HepG2 (cell line): ENCODE results near the gene MAPK7. TPM values are rescaled to one million over a fixed set of nuclear protein-coding genes. Genes with fewer than 3 reads are reported as not detected.

Experiments used
- EZH2 ChIP-seq: conservative IDR thresholded peaks from 2 replicates; pipeline ENCODE4 v1.6.1; 2012; ENCODE audit warnings: mild to moderate bottlenecking, low read depth, low read length, moderate library complexity
- HDAC6 ChIP-seq: fragments of 200-600 bp; sonication (generic); IDR thresholded peaks from 2 replicates; pipeline ENCODE4 v1.7.0; 2017; ENCODE audit warnings: mild to moderate bottlenecking, antibody characterized with exemption, low read length, low read depth
- IRX3 ChIP-seq: sonication (generic); formaldehyde crosslinking; IDR thresholded peaks from 2 replicates; pipeline ENCODE4 v1.8.1; 2023; ENCODE audit warnings: mild to moderate bottlenecking, low read depth, missing genetic modification reagents, borderline replicate concordance
- KMT2A ChIP-seq: sonication (generic); formaldehyde crosslinking; IDR thresholded peaks from 2 replicates; pipeline ENCODE4 v1.4.0; 2020; ENCODE audit warnings: missing genetic modification reagents
- MAFF ChIP-seq: IDR thresholded peaks from 2 replicates; pipeline ENCODE4 v1.6.1; 2011; ENCODE audit warnings: low read depth, low read length, improper control_type of control experiment
- ZFY ChIP-seq: sonication (generic); formaldehyde crosslinking; IDR thresholded peaks from 2 replicates; pipeline ENCODE4 v1.4.0; 2020; ENCODE audit warnings: missing genetic modification reagents
- ZNF24 ChIP-seq: fragments of 450-650 bp; IDR thresholded peaks from 2 replicates; pipeline ENCODE4 v1.6.1; 2017; ENCODE audit warnings: antibody characterized with exemption, mild to moderate bottlenecking
- ZNF589 ChIP-seq: sonication (generic); formaldehyde crosslinking; conservative IDR thresholded peaks from 2 replicates; pipeline ENCODE4 v1.8.0; 2022; ENCODE audit warnings: mild to moderate bottlenecking, moderate library complexity, missing genetic modification reagents
- ZNF788 ChIP-seq: sonication (generic); formaldehyde crosslinking; IDR thresholded peaks from 2 replicates; pipeline ENCODE4 v1.5.0; 2020; ENCODE audit warnings: mild to moderate bottlenecking, missing genetic modification reagents, borderline replicate concordance
- polyA plus RNA-seq, 8 experiments: library from polyadenylated mRNA; depleted of rRNA in 3 of 8; stranded (reverse) in 7 of 8; unstranded in 1 of 8; fragments of >200 nt; fragmentation: Illumina TruSeq in 4 of 8; extraction: Trizol in 4 of 8; gene quantifications; 2 replicates each; pipeline versions ENCODE4 v1.2.1 to v1.2.3, GENCODE V29; 2011 to 2016; ENCODE audit warnings: low read depth in 4 of 8, missing spikeins in 1 of 8, mixed read lengths in 1 of 8; ENCODE audit not compliant: insufficient read depth in 1 of 8
- total RNA-seq, 5 experiments: library from RNA; depleted of rRNA; stranded (reverse); fragments of >200 nt; fragmentation: Illumina TruSeq; extraction: Trizol; gene quantifications; 2 replicates each; pipeline ENCODE4 v1.2.3, GENCODE V29; 2016; ENCODE audit warnings: low read depth in 1 of 5
- TF ChIP-seq, protein P1 (sequence below): sonication (generic); formaldehyde crosslinking; IDR thresholded peaks from 2 replicates; pipeline ENCODE4 v1.4.0; 2020; ENCODE audit warnings: missing genetic modification reagents
- TF ChIP-seq, protein P2 (sequence below): sonication (generic); formaldehyde crosslinking; IDR thresholded peaks from 2 replicates; pipeline ENCODE4 v1.5.0; 2020; ENCODE audit warnings: missing genetic modification reagents
- TF ChIP-seq, protein P3 (sequence below): sonication (generic); formaldehyde crosslinking; IDR thresholded peaks from 2 replicates; pipeline ENCODE4 v1.5.1; 2020; ENCODE audit warnings: mild to moderate bottlenecking, missing genetic modification reagents
- TF ChIP-seq, protein P4 (sequence below): sonication (generic); formaldehyde crosslinking; IDR thresholded peaks from 2 replicates; pipeline ENCODE4 v1.5.0; 2020; ENCODE audit warnings: mild to moderate bottlenecking, missing genetic modification reagents, moderate library complexity

MAPK7 gene
- total and polyA plus RNA-seq, 2 of the 13 experiments (the other 11 are each of a cell fraction or from before 2014, with no cell fraction given), result 2.9 to 5.9 TPM

DNA sequence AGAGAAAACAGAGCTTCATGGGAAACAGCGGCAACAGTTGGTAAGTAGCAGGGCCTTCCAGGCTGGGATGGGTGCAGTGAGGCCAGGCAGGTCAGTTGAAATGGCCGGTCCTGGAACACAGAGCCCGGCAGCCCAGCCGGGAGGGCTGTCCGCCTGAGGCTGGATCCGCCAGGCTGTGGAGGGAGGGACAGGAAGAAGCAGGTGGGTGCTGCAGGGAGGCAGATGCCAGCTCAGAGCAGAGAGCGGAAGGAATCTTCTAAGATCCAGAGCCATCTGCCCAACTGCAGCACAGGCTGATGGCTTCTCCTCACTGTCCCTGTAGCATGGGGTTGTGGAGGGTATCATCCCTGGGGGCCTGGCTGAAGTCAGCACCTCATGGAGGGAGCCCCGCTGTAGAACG is 33.3 kb downstream of the MAPK7 start (continued):
- TF ChIP-seq, protein P1, sequence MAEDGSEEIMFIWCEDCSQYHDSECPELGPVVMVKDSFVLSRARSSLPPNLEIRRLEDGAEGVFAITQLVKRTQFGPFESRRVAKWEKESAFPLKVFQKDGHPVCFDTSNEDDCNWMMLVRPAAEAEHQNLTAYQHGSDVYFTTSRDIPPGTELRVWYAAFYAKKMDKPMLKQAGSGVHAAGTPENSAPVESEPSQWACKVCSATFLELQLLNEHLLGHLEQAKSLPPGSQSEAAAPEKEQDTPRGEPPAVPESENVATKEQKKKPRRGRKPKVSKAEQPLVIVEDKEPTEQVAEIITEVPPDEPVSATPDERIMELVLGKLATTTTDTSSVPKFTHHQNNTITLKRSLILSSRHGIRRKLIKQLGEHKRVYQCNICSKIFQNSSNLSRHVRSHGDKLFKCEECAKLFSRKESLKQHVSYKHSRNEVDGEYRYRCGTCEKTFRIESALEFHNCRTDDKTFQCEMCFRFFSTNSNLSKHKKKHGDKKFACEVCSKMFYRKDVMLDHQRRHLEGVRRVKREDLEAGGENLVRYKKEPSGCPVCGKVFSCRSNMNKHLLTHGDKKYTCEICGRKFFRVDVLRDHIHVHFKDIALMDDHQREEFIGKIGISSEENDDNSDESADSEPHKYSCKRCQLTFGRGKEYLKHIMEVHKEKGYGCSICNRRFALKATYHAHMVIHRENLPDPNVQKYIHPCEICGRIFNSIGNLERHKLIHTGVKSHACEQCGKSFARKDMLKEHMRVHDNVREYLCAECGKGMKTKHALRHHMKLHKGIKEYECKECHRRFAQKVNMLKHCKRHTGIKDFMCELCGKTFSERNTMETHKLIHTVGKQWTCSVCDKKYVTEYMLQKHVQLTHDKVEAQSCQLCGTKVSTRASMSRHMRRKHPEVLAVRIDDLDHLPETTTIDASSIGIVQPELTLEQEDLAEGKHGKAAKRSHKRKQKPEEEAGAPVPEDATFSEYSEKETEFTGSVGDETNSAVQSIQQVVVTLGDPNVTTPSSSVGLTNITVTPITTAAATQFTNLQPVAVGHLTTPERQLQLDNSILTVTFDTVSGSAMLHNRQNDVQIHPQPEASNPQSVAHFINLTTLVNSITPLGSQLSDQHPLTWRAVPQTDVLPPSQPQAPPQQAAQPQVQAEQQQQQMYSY (CRISPR knock-in tag), result no peak
- TF ChIP-seq, protein P2, sequence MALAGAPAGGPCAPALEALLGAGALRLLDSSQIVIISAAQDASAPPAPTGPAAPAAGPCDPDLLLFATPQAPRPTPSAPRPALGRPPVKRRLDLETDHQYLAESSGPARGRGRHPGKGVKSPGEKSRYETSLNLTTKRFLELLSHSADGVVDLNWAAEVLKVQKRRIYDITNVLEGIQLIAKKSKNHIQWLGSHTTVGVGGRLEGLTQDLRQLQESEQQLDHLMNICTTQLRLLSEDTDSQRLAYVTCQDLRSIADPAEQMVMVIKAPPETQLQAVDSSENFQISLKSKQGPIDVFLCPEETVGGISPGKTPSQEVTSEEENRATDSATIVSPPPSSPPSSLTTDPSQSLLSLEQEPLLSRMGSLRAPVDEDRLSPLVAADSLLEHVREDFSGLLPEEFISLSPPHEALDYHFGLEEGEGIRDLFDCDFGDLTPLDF (CRISPR knock-in tag), result no peak
- TF ChIP-seq EZH2, result no peak
- no peak for TF ChIP-seq MAFF
- no peak for TF ChIP-seq ZNF24
- no peak for TF ChIP-seq HDAC6
- no peak for TF ChIP-seq IRX3 (CRISPR knock-in tag)
- no peak for TF ChIP-seq KMT2A (CRISPR knock-in tag)
- no peak for TF ChIP-seq ZNF788
- TF ChIP-seq, protein P3, sequence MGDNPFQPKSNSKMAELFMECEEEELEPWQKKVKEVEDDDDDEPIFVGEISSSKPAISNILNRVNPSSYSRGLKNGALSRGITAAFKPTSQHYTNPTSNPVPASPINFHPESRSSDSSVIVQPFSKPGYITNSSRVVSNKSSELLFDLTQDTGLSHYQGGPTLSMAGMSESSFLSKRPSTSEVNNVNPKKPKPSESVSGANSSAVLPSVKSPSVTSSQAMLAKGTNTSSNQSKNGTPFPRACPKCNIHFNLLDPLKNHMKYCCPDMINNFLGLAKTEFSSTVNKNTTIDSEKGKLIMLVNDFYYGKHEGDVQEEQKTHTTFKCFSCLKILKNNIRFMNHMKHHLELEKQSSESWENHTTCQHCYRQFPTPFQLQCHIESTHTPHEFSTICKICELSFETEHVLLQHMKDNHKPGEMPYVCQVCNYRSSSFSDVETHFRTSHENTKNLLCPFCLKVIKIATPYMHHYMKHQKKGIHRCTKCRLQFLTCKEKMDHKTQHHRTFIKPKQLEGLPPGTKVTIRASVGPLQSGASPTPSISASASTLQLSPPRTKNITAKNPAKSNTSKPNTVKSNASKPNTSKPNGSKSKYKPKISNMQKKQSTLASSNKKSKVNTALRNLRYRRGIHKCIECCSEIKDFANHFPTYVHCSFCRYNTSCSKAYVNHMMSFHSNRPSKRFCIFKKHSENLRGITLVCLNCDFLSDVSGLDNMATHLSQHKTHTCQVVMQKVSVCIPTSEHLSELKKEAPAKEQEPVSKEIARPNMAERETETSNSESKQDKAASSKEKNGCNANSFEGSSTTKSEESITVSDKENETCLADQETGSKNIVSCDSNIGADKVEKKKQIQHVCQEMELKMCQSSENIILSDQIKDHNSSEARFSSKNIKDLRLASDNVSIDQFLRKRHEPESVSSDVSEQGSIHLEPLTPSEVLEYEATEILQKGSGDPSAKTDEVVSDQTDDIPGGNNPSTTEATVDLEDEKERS (CRISPR knock-in tag), result no peak
- no peak for TF ChIP-seq ZFY
- no peak for TF ChIP-seq ZNF589 (CRISPR knock-in tag)
- TF ChIP-seq, protein P4, sequence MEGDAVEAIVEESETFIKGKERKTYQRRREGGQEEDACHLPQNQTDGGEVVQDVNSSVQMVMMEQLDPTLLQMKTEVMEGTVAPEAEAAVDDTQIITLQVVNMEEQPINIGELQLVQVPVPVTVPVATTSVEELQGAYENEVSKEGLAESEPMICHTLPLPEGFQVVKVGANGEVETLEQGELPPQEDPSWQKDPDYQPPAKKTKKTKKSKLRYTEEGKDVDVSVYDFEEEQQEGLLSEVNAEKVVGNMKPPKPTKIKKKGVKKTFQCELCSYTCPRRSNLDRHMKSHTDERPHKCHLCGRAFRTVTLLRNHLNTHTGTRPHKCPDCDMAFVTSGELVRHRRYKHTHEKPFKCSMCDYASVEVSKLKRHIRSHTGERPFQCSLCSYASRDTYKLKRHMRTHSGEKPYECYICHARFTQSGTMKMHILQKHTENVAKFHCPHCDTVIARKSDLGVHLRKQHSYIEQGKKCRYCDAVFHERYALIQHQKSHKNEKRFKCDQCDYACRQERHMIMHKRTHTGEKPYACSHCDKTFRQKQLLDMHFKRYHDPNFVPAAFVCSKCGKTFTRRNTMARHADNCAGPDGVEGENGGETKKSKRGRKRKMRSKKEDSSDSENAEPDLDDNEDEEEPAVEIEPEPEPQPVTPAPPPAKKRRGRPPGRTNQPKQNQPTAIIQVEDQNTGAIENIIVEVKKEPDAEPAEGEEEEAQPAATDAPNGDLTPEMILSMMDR (CRISPR knock-in tag), result no peak
